Psoas muscle (tissue), 8 donors: Measurements from ENCODE around the gene LAD1. TPM values are rescaled to one million over a fixed set of nuclear protein-coding genes. Genes with fewer than 3 reads are reported as not detected.

Experiments
- ATAC-seq, 4 donors: fragments of 200-7000 bp; cut with Tn5 transposase; one replicate each; pipeline ENCODE4 v1.9.1; 2020; ENCODE audit warnings: moderate library complexity in 3 of 4, mild to moderate bottlenecking in 2 of 4
- DNase-seq, 2 donors: peaks; one replicate each; pipeline ENCODE4 v3.0.0-alpha.2; 2020
- H3K27ac ChIP-seq: fragments of 200-600 bp; one replicate; pipeline ENCODE4 v1.8.0; 2022
- H3K27me3 ChIP-seq, 3 donors: fragments of 200-600 bp in 1 of 3; one replicate each; pipeline versions ENCODE4 v1.6.1 to v1.8.0; 2013 to 2022; ENCODE audit warnings: low read length in 2 of 3, mild to moderate bottlenecking in 2 of 3, moderate library complexity in 1 of 3; ENCODE audit not compliant: insufficient read depth in 3 of 3
- H3K36me3 ChIP-seq, 2 donors: fragments of 200-600 bp in 1 of 2; one replicate each; pipeline versions ENCODE4 v1.6.1 to v1.8.0; 2013 to 2022; ENCODE audit warnings: low read depth in 1 of 2, mild to moderate bottlenecking in 1 of 2, moderate library complexity in 1 of 2; ENCODE audit not compliant: insufficient read depth in 1 of 2
- H3K4me1 ChIP-seq: fragments of 200-600 bp; one replicate; pipeline ENCODE4 v1.8.0; 2022
- H3K4me3 ChIP-seq: fragments of 200-600 bp; one replicate; pipeline ENCODE4 v1.8.0; 2022; ENCODE audit warnings: mild to moderate bottlenecking
- H3K9me3 ChIP-seq: fragments of 200-600 bp; one replicate; pipeline ENCODE4 v1.8.0; 2022
- WGBS, 3 donors: extraction: QIAGEN DNeasy Blood & Tissue Kit; methylation state at CpG; one replicate each; pipeline versions ENCODE4 v1.1.6 to v1.1.7; 2013; 5-methylcytosine and 5-hydroxymethylcytosine counted together
- intact Hi-C, 2 donors: fragments of 100-400 bp; cut with DNase I; formaldehyde crosslinking; loops; one replicate each; pipeline versions ENCODE4 v1.11.0 to v1.14.2; 2022
- polyA plus RNA-seq, 3 donors: library from polyadenylated mRNA; stranded (reverse); fragments of 200-250 nt; gene quantifications; one replicate each; pipeline ENCODE4 v1.2.3, GENCODE V29; 2013
- total RNA-seq, 4 donors: library from RNA; stranded (reverse); fragmentation: NEBNext Ultra II Directional in 2 of 4; extraction: Animal tissue kit (Norgen Biotek cat#: 25700) in 2 of 4; gene quantifications; one replicate each; pipeline versions ENCODE4 v1.2.1 to v1.2.4, GENCODE V29; 2021 to 2023
- TF ChIP-seq, protein P1 (sequence below): fragments of 200-600 bp; IDR thresholded peaks from one replicate; pipeline ENCODE4 v1.8.0; 2022; ENCODE audit warnings: antibody characterized with exemption
- donor health status: healthy with polysubstance abuse.
- donor health status: DM: no; HTN: no; CAD: no; lungs with moderate emphysema.
- donor health status: Bipolar disorder and iron deficiency.
- donor health status: healthy.
- donor health status: DM: yes; HTN: yes; CAD: no.
- donor health status: DM: no; HTN: no; CAD: no.
- donor health status: DM: no; HTN: no; CAD: no.
- donor health status: DM: yes; HTN: yes; CAD: no.

LAD1 gene
- total and polyA plus RNA-seq, 7 donors: 0.23 to 17.7 (median 5.4) TPM

DNA sequence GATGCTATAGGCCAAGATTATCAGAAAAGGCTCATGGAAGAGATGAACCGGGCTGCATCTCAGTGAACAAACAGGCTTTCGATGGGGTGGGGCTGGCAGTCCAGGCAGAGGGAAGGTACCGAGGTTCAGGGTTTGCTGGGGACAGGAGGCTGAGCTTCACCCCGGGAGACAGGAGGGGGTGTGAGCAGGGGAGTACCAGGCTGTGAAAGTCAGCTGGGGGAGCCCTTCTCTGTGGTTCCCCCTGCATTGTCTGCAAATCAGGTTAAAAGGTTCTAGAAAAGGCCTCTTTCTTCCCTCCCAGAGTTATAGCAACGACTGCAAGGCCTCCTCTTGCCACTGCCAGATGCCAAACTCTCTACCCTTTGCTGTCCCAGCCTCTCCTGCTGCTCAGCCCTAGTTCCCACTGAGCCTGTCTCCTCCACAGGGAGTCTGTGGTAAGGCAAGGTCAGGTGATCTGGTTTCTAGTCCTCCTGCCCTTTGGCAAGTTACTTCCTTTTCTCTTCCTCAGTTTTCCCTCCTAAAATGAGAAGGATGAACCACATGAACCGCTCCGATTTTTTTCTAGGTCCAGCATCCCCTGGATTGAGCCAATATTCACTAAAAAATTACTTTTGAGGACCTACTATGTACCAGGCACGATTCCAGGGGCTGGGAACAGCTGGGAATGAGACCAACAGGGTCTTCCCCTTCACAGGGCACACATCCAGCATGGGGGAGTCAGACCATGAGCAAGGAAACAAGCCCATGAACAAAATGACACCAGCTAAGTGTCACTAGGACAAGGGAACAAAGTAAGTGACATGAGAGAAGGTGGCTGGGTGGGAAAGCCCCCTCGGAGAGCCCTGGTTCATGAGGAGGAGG is 7.2 kb downstream of the LAD1 start:
- Histone ChIP-seq H3K9me3 (no peaks in the 10 kb centered on the region), H3K4me3 (no peak overlapping the region), H3K36me3 (no peaks in the 10 kb centered on the region), H3K27ac (no peak overlapping the region), H3K27me3 (peaks cover 0 to 2% (median 0%) of the 10 kb centered on the region in 3 donors), H3K4me1 (no peaks in the 10 kb centered on the region)
- no peak for DNase-seq
- 77 to 83% (median 79%) methylated on average over 9 of the region's 9 CpGs for WGBS, 3 donors
- TF ChIP-seq, protein P1, sequence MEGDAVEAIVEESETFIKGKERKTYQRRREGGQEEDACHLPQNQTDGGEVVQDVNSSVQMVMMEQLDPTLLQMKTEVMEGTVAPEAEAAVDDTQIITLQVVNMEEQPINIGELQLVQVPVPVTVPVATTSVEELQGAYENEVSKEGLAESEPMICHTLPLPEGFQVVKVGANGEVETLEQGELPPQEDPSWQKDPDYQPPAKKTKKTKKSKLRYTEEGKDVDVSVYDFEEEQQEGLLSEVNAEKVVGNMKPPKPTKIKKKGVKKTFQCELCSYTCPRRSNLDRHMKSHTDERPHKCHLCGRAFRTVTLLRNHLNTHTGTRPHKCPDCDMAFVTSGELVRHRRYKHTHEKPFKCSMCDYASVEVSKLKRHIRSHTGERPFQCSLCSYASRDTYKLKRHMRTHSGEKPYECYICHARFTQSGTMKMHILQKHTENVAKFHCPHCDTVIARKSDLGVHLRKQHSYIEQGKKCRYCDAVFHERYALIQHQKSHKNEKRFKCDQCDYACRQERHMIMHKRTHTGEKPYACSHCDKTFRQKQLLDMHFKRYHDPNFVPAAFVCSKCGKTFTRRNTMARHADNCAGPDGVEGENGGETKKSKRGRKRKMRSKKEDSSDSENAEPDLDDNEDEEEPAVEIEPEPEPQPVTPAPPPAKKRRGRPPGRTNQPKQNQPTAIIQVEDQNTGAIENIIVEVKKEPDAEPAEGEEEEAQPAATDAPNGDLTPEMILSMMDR: no peak
- intact Hi-C loops: no loop called here
- ATAC-seq: no peak

DNA sequence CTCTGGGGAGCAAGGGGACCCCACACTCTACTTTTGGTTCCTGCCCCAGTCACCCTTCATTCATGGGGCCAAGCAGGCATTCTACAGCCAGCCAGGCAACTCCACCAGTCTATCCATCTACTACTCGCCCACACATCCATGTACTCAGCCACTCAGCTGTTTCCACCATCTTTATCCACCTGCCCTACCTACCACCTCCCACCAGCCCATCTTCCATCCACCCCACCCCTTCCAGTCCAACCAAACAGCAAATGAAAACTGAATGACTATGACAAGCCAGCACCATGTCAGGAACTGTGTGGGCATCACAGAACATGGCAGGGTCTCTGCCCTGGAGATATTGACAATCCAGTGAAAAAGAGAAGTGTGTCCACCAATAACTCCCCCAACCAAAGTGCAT is 7.9 kb downstream of the LAD1 start:
- Histone ChIP-seq H3K4me3 (no peak overlapping the region), H3K9me3 (no peaks in the 10 kb centered on the region), H3K36me3 (no peaks in the 10 kb centered on the region), H3K27me3 (no peaks in the 10 kb centered on the region), H3K27ac (no peak overlapping the region), H3K4me1 (no peaks in the 10 kb centered on the region)
- DNase-seq (no peak), ATAC-seq (no peak)
- TF ChIP-seq, protein P1: no peak
- intact Hi-C loops: no loop called here
- 87 to 100% (median 98%) methylated on average over 1 of the region's 1 CpG for WGBS, 3 donors

DNA sequence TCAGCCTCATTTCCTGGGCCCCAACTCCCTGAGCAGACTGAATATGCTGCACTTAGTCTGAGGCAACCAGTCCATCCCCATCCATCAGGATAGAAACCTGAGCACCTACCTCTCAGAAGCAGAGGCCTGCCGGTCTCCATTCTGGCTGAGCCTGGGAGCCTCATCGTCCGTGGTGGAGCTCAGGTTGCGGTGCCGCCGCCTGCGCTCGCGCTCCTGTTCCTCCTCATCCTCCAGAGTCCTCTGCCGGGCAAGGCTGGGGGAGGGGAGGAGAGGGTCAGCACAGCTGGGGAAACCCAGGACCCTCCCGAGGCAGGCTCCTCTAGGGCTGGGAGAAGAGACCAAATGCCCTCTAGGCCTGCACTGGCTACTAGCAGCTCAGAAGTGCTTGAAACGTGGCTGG is 10.1 kb downstream of the LAD1 start:
- Histone ChIP-seq H3K4me1 (peaks cover 15% of the 10 kb centered on the region), H3K27me3 (no peaks in the 10 kb centered on the region), H3K9me3 (no peaks in the 10 kb centered on the region), H3K4me3 (no peak overlapping the region), H3K27ac (no peak overlapping the region), H3K36me3 (no peaks in the 10 kb centered on the region)
- ATAC-seq (no peak), DNase-seq (no peak)
- TF ChIP-seq, protein P1: no peak
- intact Hi-C loops: no loop called here
- 87 to 94% (median 91%) methylated on average over 12 of the region's 12 CpGs for WGBS, 3 donors

DNA sequence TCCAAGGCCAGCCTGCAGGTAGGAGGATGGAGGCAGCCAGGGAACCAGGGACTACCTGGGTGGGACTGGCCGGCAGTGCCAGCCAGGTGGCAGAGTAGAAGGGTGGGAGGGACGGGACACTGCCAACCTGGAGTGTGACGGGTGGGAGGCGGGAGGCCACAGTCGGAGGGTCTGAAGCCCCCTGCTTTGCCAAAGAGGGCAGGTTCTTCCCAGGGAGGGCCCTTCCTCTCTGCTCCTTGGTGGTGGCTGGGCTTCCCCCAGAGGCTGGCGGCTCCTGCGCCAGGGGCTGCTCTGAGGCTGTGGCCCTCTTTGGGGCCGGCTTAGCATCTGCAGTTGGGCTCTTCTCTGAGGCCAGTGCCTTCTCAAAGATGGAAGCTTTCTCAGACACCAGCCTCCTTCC is 12.9 kb downstream of the LAD1 start:
- no peak for DNase-seq
- intact Hi-C loops: no loop called here

More for the DNA sequence above, 12.9 kb downstream of the LAD1 start:
- no peak overlapping the region for H3K4me3 ChIP-seq
- no peaks in the 10 kb centered on the region for H3K36me3 ChIP-seq
- TF ChIP-seq, protein P1: no peak
- peaks cover 22% of the 10 kb centered on the region for H3K4me1 ChIP-seq
- H3K27me3 ChIP-seq: peaks cover 0 to 2% (median 0%) of the 10 kb centered on the region in 3 donors
- 88 to 95% (median 92%) methylated on average over 8 of the region's 8 CpGs for WGBS, 3 donors
- no peak overlapping the region for H3K27ac ChIP-seq
- no peaks in the 10 kb centered on the region for H3K9me3 ChIP-seq
- ATAC-seq: no peak
